SK-N-SH (cell line): ENCODE results near the gene PCDH17. TPM values are rescaled to one million over a fixed set of nuclear protein-coding genes. Genes with fewer than 3 reads are reported as not detected.

Source experiments
- CTCF ChIA-PET: fragments of 300-600, 350-600 bp; formaldehyde crosslinking; extraction: SDS; loops from one replicate; lab custom pipeline; 2021; lab: Yijun Ruan, JAX
- POLR2A ChIA-PET: fragments of 350-600 bp; sonication (Branson Sonifier 250); formaldehyde crosslinking; extraction: SDS; loops from one replicate; lab custom pipeline; 2020; ENCODE audit warnings: antibody characterized with exemption, inconsistent platforms; lab: Yijun Ruan, JAX
- DNase-seq: peaks from one replicate; pipeline ENCODE4 v3.0.0; 2012
- H2AFZ ChIP-seq: fragments of 200-600 bp; sonication (generic); 2 replicates; pipeline ENCODE4 v1.8.1; 2016; ENCODE audit warnings: antibody characterized with exemption, mild to moderate bottlenecking, low read depth
- H3F3A ChIP-seq: fragments of 200-600 bp; sonication (generic); replicated peaks from 2 replicates; pipeline ENCODE3; 2016; ENCODE audit warnings: antibody characterized with exemption, mild to moderate bottlenecking; ENCODE audit not compliant: insufficient read depth
- H3K27ac ChIP-seq, 2 experiments: fragments of 200-500 bp in 1 of 2; fragments of 200-600 bp in 1 of 2; sonication (Bioruptor generic) in 1 of 2; sonication (generic), shearing (Covaris generic) in 1 of 2; 2 replicates each; pipeline versions ENCODE4 v1.5.1 to v1.6.1; 2014 to 2016; ENCODE audit warnings: low read depth in 2 of 2, inconsistent platforms in 1 of 2, low read length in 1 of 2, mild to moderate bottlenecking in 1 of 2, mixed read lengths in 1 of 2
- H3K27me3 ChIP-seq: fragments of 200-600 bp; sonication (generic), shearing (Covaris generic); 2 replicates; pipeline ENCODE4 v1.6.1; 2016; ENCODE audit warnings: mixed run types; ENCODE audit not compliant: insufficient read depth
- H3K36me3 ChIP-seq, 2 experiments: fragments of 200-500 bp in 1 of 2; fragments of 200-600 bp in 1 of 2; sonication (Bioruptor generic) in 1 of 2; sonication (generic) in 1 of 2; replicated peaks in 1 of 2; 2 replicates each; pipeline versions ENCODE3 to v1.5.1; 2014 to 2016; ENCODE audit warnings: low read length in 1 of 2, mild to moderate bottlenecking in 1 of 2; ENCODE audit not compliant: insufficient read depth in 2 of 2, control insufficient read depth in 1 of 2
- H3K4me1 ChIP-seq, 2 experiments: fragments of 200-500 bp in 1 of 2; fragments of 200-600 bp in 1 of 2; sonication (Bioruptor generic) in 1 of 2; sonication (generic), shearing (Covaris generic) in 1 of 2; 2 replicates each; pipeline versions ENCODE4 v1.5.1 to v1.6.1; 2014 to 2016; ENCODE audit warnings: low read depth in 1 of 2, low read length in 1 of 2, mixed run types in 1 of 2; ENCODE audit not compliant: insufficient read depth in 2 of 2, control insufficient read depth in 1 of 2
- H3K4me2 ChIP-seq: fragments of 200-600 bp; sonication (generic), shearing (Covaris generic); 2 replicates; pipeline ENCODE4 v1.6.1; 2017; ENCODE audit warnings: mixed run types
- H3K4me3 ChIP-seq, 2 experiments: fragments of 200-500 bp in 1 of 2; fragments of 200-600 bp in 1 of 2; sonication (Bioruptor generic) in 1 of 2; sonication (generic), shearing (Covaris generic) in 1 of 2; 2 replicates each; pipeline versions ENCODE4 v1.5.1 to v1.8.1; 2014 to 2016; ENCODE audit warnings: low read depth in 2 of 2, inconsistent platforms in 1 of 2, low read length in 1 of 2, mild to moderate bottlenecking in 1 of 2, mixed read lengths in 1 of 2, moderate library complexity in 1 of 2
- H3K79me2 ChIP-seq: fragments of 200-600 bp; sonication (generic); 2 replicates; pipeline ENCODE4 v1.8.1; 2017; ENCODE audit warnings: mild to moderate bottlenecking; ENCODE audit not compliant: insufficient read depth
- H3K9ac ChIP-seq: fragments of 200-600 bp; sonication (generic); 2 replicates; pipeline ENCODE4 v1.6.1; 2017; ENCODE audit warnings: mixed run types
- H3K9me2 ChIP-seq: fragments of 200-600 bp; sonication (generic); 2 replicates; pipeline ENCODE4 v1.6.1; 2017; ENCODE audit warnings: mixed run types
- H3K9me3 ChIP-seq: fragments of 200-600 bp; sonication (generic); 2 replicates; pipeline ENCODE4 v1.6.1; 2017; ENCODE audit warnings: mixed run types, mild to moderate bottlenecking, moderate library complexity
- H4K20me1 ChIP-seq: fragments of 200-600 bp; sonication (generic); 2 replicates; pipeline ENCODE4 v1.6.1; 2017; ENCODE audit warnings: mild to moderate bottlenecking, mixed run types; ENCODE audit not compliant: insufficient read depth
- EZH2phosphoT487 ChIP-seq: fragments of 200-600 bp; sonication (generic); IDR thresholded peaks from 2 replicates; pipeline ENCODE4 v1.6.1; 2017; ENCODE audit warnings: low read depth, mixed run types, mild to moderate bottlenecking, antibody characterized with exemption, moderate library complexity, borderline replicate concordance
- FOXM1 ChIP-seq: IDR thresholded peaks from 2 replicates; pipeline ENCODE4 v1.4.0; 2012; ENCODE audit warnings: low read depth, mild to moderate bottlenecking
- JUND ChIP-seq: IDR thresholded peaks from 2 replicates; pipeline ENCODE4 v1.4.0; 2012
- RAD21 ChIP-seq: IDR thresholded peaks from 2 replicates; pipeline ENCODE4 v1.6.1; 2012; ENCODE audit warnings: mild to moderate bottlenecking, low read length
- RCOR1 ChIP-seq: fragments of 150-350 bp; IDR thresholded peaks from 2 replicates; pipeline ENCODE4 v1.6.1; 2017; ENCODE audit warnings: antibody characterized with exemption, low read length
- RXRA ChIP-seq: IDR thresholded peaks from 2 replicates; pipeline ENCODE4 v1.4.0; 2012; ENCODE audit warnings: low read depth, mild to moderate bottlenecking, borderline replicate concordance
- TAF1 ChIP-seq: IDR thresholded peaks from 2 replicates; pipeline ENCODE4 v1.6.1; 2012; ENCODE audit warnings: low read depth, mild to moderate bottlenecking, low read length, moderate library complexity, borderline replicate concordance
- YY1 ChIP-seq: IDR thresholded peaks from 2 replicates; pipeline ENCODE4 v1.4.0; 2012; ENCODE audit warnings: low read depth, mild to moderate bottlenecking
- WGBS: methylation state at CpG from one replicate; pipeline ENCODE4 v1.1.6; 2017; ENCODE audit warnings: low lambda C conversion rate; 5-methylcytosine and 5-hydroxymethylcytosine counted together
- polyA plus RNA-seq, 3 experiments: library from polyadenylated mRNA; depleted of rRNA; stranded (reverse); fragments of >200 nt; gene quantifications; 2 replicates each; pipeline ENCODE4 v1.2.3, GENCODE V29; 2012
- TF ChIP-seq, protein P1 (sequence below): IDR thresholded peaks from 2 replicates; pipeline ENCODE4 v1.6.1; 2012; ENCODE audit warnings: mild to moderate bottlenecking, low read depth, low read length, moderate library complexity
- TF ChIP-seq, protein P2 (sequence below): fragments of 150-350 bp; IDR thresholded peaks from 2 replicates; pipeline ENCODE4 v1.6.1; 2016; ENCODE audit warnings: mild to moderate bottlenecking, low read depth, low read length
- TF ChIP-seq, protein P3 (sequence below): IDR thresholded peaks from 2 replicates; pipeline ENCODE4 v1.4.0; 2012; ENCODE audit warnings: low read depth, borderline replicate concordance
- TF ChIP-seq, protein P4 (sequence below): fragments of 150-350 bp; IDR thresholded peaks from 2 replicates; pipeline ENCODE4 v1.6.1; 2017; ENCODE audit warnings: antibody characterized with exemption, low read length, low read depth, borderline replicate concordance
- TF ChIP-seq, protein P5 (sequence below): fragments of 200-600 bp; sonication (generic); IDR thresholded peaks from 2 replicates; pipeline ENCODE4 v1.6.1; 2017; ENCODE audit warnings: antibody characterized with exemption, mild to moderate bottlenecking, moderate library complexity
- TF ChIP-seq, protein P6 (sequence below): IDR thresholded peaks from 2 replicates; pipeline ENCODE4 v1.4.0; 2012; ENCODE audit warnings: low read depth, borderline replicate concordance

PCDH17 gene
- polyA plus RNA-seq, 1 of the 3 experiments (the other 2 are of a cell fraction): 0.13 TPM

DNA sequence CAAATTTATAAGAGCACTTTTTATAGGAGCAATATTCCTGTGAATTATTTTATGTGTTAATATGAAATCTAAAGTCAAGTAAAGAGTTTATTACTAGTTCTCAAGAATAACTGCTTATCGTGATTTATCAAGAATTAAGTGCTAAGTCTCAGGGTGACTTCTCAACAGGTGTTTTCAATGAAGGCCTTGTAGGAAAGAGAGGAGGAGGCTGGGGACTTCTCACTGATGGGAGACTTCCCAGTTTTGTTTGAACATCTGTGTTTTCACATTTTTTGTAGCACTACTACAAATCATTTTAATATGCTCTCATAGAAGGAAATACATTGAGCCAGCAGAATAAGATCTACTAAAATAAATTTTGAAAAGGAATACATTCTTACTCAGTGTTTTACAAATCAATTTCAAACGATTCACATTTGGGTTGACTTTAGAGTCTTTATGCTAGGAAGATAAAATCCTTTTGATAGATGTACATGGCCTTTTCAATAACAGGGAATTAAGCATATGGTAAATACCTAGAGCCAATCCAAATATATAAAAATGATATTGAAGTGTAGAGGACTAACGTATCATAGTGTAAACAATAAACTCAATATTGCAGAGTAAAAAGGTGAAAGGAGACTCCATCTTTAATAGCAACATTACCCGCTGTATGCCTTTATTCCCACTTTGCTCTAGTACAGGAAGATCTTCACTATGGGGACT is 6.8 kb downstream of the PCDH17 start:
- H3F3A ChIP-seq: no peaks in the 10 kb centered on the region
- H3K79me2 ChIP-seq: no peaks in the 10 kb centered on the region; the same call in 1 of the 2 replicates
- H3K4me3 ChIP-seq: no peak overlapping the region
- TF ChIP-seq, protein P1, sequence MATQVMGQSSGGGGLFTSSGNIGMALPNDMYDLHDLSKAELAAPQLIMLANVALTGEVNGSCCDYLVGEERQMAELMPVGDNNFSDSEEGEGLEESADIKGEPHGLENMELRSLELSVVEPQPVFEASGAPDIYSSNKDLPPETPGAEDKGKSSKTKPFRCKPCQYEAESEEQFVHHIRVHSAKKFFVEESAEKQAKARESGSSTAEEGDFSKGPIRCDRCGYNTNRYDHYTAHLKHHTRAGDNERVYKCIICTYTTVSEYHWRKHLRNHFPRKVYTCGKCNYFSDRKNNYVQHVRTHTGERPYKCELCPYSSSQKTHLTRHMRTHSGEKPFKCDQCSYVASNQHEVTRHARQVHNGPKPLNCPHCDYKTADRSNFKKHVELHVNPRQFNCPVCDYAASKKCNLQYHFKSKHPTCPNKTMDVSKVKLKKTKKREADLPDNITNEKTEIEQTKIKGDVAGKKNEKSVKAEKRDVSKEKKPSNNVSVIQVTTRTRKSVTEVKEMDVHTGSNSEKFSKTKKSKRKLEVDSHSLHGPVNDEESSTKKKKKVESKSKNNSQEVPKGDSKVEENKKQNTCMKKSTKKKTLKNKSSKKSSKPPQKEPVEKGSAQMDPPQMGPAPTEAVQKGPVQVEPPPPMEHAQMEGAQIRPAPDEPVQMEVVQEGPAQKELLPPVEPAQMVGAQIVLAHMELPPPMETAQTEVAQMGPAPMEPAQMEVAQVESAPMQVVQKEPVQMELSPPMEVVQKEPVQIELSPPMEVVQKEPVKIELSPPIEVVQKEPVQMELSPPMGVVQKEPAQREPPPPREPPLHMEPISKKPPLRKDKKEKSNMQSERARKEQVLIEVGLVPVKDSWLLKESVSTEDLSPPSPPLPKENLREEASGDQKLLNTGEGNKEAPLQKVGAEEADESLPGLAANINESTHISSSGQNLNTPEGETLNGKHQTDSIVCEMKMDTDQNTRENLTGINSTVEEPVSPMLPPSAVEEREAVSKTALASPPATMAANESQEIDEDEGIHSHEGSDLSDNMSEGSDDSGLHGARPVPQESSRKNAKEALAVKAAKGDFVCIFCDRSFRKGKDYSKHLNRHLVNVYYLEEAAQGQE: no peak
- TF ChIP-seq, protein P2, sequence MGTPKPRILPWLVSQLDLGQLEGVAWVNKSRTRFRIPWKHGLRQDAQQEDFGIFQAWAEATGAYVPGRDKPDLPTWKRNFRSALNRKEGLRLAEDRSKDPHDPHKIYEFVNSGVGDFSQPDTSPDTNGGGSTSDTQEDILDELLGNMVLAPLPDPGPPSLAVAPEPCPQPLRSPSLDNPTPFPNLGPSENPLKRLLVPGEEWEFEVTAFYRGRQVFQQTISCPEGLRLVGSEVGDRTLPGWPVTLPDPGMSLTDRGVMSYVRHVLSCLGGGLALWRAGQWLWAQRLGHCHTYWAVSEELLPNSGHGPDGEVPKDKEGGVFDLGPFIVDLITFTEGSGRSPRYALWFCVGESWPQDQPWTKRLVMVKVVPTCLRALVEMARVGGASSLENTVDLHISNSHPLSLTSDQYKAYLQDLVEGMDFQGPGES: no peak
- TF ChIP-seq, protein P3, sequence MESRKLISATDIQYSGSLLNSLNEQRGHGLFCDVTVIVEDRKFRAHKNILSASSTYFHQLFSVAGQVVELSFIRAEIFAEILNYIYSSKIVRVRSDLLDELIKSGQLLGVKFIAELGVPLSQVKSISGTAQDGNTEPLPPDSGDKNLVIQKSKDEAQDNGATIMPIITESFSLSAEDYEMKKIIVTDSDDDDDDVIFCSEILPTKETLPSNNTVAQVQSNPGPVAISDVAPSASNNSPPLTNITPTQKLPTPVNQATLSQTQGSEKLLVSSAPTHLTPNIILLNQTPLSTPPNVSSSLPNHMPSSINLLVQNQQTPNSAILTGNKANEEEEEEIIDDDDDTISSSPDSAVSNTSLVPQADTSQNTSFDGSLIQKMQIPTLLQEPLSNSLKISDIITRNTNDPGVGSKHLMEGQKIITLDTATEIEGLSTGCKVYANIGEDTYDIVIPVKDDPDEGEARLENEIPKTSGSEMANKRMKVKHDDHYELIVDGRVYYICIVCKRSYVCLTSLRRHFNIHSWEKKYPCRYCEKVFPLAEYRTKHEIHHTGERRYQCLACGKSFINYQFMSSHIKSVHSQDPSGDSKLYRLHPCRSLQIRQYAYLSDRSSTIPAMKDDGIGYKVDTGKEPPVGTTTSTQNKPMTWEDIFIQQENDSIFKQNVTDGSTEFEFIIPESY: no peak
- TF ChIP-seq EZH2phosphoT487 (no peak), FOXM1 (no peak), RXRA (no peak), RCOR1 (no peak), YY1 (no peak), TAF1 (no peak), RAD21 (no peak), JUND (no peak)
- TF ChIP-seq, protein P4, sequence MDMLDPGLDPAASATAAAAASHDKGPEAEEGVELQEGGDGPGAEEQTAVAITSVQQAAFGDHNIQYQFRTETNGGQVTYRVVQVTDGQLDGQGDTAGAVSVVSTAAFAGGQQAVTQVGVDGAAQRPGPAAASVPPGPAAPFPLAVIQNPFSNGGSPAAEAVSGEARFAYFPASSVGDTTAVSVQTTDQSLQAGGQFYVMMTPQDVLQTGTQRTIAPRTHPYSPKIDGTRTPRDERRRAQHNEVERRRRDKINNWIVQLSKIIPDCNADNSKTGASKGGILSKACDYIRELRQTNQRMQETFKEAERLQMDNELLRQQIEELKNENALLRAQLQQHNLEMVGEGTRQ: no peak
- TF ChIP-seq, protein P5, sequence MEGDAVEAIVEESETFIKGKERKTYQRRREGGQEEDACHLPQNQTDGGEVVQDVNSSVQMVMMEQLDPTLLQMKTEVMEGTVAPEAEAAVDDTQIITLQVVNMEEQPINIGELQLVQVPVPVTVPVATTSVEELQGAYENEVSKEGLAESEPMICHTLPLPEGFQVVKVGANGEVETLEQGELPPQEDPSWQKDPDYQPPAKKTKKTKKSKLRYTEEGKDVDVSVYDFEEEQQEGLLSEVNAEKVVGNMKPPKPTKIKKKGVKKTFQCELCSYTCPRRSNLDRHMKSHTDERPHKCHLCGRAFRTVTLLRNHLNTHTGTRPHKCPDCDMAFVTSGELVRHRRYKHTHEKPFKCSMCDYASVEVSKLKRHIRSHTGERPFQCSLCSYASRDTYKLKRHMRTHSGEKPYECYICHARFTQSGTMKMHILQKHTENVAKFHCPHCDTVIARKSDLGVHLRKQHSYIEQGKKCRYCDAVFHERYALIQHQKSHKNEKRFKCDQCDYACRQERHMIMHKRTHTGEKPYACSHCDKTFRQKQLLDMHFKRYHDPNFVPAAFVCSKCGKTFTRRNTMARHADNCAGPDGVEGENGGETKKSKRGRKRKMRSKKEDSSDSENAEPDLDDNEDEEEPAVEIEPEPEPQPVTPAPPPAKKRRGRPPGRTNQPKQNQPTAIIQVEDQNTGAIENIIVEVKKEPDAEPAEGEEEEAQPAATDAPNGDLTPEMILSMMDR: no peak
- TF ChIP-seq, protein P6, sequence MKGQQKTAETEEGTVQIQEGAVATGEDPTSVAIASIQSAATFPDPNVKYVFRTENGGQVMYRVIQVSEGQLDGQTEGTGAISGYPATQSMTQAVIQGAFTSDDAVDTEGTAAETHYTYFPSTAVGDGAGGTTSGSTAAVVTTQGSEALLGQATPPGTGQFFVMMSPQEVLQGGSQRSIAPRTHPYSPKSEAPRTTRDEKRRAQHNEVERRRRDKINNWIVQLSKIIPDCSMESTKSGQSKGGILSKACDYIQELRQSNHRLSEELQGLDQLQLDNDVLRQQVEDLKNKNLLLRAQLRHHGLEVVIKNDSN: no peak
- TF ChIP-seq, all 33 proteins: peak for 0
- H2AFZ ChIP-seq: no peak overlapping the region
- no peaks in the 10 kb centered on the region for H3K9me3 ChIP-seq
- no peaks in the 10 kb centered on the region for H3K36me3 ChIP-seq
- ChIA-PET CTCF (no interaction called here), POLR2A (no interaction called here)
- 51% methylated on average over 4 of the region's 4 CpGs for WGBS
- peaks cover 0 to 9% of the 10 kb centered on the region in 2 experiments; a peak in 3 of 4 replicates for H3K4me1 ChIP-seq
- no peaks in the 10 kb centered on the region for H4K20me1 ChIP-seq
- peaks cover 18% of the 10 kb centered on the region for H3K27me3 ChIP-seq
- H3K27ac ChIP-seq: no peak overlapping the region
- DNase-seq: no peak
- no peaks in the 10 kb centered on the region for H3K9me2 ChIP-seq
- no peak overlapping the region for H3K9ac ChIP-seq
- H3K4me2 ChIP-seq: no peak overlapping the region
